GM19468 (cell line): ENCODE data around the gene CXCR1.
"Not testable (repeated sequence)": the region's sequence is repeated elsewhere in the genome, so short reads cannot be mapped to it uniquely, and the experiment has no call there.

ENCODE experiments used
- ATAC-seq: cut with Tn5 transposase; IDR thresholded peaks from one replicate; pipeline ENCODE4 v1.9.1; 2021; ENCODE audit warnings: mild to moderate bottlenecking, moderate library complexity, moderate number of reproducible peaks; ENCODE audit not compliant: unreplicated experiment; ENCODE audit errors: extremely low read depth

CXCR1 gene

GRCh38 chr2:218121789-218122188 lies 45.0 kb downstream of the CXCR1 start:
- ATAC-seq = not testable (repeated sequence)
